GM11168 (cell line): Measurements from ENCODE around the gene RNASEH1.
"Not testable (repeated sequence)": the region's sequence is repeated elsewhere in the genome, so short reads cannot be mapped to it uniquely, and the experiment has no call there.

Source experiments
- in situ Hi-C: fragments of 300-500 bp; cut with MboI; formaldehyde crosslinking; loops from one replicate; pipeline ENCODE4 v1.12.0; 2022; ENCODE audit warnings: low sequenced_read_pairs; ENCODE audit not compliant: unreplicated experiment

RNASEH1 gene

GRCh38 chr2:3523551-3524041, 34.5 kb downstream of the RNASEH1 start:
- in situ Hi-C loops = no loop called here

DNA sequence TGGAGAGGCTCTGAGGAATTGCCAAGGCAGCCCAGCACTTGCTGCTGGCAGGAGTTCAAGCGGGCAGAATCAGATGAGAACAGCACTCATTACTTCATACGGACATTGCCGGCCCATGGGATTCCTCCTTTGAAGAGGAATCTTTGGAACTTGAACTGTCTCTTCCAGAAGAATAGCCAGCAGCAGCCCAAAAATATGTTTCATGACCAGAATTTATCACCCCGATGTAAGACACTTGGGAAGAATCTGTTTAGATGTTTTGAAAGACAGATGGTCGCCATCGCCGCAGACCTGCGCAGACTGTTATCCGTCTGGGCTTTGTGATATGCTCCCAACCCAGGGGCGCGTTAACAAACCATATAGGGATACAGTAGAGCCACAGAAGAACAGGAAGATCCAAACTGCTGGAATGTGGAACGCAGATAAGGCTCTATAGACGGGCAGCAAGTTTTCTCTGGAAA, 35.1 kb downstream of the RNASEH1 start:
- in situ Hi-C loops = no loop called here

GRCh38 chr2:3520591-3520990, 37.5 kb downstream of the RNASEH1 start:
- in situ Hi-C loops = no loop called here

- in situ Hi-C loops = no loop called here
Measured at GRCh38 chr2:3519255-3520205, 38.6 kb downstream of the RNASEH1 start, which contains the start of gene ADI1. Gene ADI1, minus strand, starts transcription at chr2:3519531. Its CDS starts 44 bp downstream, at chr2:3519487.

DNA sequence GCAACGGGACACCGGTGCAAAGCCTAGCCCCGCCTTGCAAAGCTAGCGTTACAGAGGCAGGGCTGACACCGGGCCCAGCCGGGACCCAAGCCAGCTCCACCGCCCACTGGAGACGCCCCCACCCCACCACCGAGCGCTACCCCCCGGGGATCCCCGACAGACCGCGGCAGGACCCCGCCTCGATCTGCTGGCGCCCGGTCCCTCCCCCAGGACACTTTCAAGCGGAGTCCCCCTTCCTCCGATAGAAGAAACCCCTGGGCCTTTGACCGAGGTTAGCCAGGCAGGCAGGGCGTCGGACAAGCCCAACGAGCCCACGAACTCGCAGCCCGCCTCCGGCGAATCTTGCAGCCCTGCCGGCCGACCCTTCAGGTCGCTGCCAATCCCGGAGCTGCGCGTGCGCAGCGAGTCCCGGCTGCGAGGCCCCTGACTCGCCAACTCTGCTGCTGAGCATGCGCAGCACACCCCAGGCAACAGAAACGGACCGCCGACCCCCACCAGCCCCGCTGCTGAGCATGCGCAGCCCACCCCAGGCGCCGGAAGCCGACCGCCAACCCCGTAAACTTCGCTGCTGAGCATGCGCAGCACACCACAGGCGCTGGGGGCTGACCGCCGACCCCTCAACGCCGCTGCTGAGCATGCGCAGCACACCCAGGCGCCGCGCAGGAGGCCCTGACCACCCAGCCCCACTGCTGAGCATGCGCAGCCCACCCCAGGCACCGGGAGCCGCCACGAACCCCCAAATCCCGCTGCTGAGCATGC, 39.5 kb downstream of the RNASEH1 start:
- in situ Hi-C loops = no loop called here

- in situ Hi-C loops = no loop called here
Measured at GRCh38 chr2:3517948-3518495, 40.1 kb downstream of the RNASEH1 start.

GRCh38 chr2:3516831-3517230, 41.3 kb downstream of the RNASEH1 start:
- in situ Hi-C loops = no loop called here

DNA sequence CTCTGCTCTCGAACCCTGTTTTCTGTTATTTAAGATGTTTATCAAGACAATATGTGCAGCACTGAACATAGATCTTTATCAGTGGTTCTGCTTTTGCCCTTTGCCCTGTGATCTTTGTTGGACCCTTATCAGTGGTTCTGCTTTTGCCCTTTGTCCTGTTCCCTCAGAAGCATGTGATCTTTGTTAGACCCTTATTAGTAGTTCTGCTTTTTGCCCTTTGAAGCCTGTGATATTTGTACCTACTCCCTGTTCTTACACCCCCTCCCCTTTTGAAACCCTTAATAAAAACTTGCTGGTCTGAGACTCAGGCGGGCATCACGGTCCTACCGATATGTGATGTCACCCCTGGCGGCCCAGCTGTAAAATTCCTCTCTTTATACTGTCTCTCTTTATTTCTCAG, 42.7 kb downstream of the RNASEH1 start:
- in situ Hi-C loops = not testable (repeated sequence)

GRCh38 chr2:3513026-3513810, 44.9 kb downstream of the RNASEH1 start:
- in situ Hi-C loops = no loop called here

- in situ Hi-C loops = no loop called here
Measured at GRCh38 chr2:3512086-3512485, 46.0 kb downstream of the RNASEH1 start.

DNA sequence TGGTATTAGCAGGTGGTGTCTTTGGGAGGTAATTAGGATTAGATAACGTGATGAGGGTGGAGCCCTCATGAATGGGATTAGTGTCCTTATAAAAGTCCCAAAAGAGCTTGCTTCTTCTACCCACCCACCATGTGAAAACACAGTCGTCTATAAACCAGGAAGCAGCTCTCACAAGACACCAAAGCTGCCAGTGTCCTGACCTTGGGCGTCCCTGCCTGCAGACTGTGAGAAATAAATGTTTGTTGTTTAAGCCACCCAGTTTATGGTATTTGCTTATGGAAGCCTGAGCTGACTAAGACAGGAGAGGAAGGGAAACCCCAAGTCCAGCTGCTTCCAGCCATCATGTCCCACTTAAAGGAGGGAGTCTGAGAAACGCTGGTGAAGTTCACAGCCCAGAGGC, 52.4 kb downstream of the RNASEH1 start:
- in situ Hi-C loops = no loop called here

DNA sequence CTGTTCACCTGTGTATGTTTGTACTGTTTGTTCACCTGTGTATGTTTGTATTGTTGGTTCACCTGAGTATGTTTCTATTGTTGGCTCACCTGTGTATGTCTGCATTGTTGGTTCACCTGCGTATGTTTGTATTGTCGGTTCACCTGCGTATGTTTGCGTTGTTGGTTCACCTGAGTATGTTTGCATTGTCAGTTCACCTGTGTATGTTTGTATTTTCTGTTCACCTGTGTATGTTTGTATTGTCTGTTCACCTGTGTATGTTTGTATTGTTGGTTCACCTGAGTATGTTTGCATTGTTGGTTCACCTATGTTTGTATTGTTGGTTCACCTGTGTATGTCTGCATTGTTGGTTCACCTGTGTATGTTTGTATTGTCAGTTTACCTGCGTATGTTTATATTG, 53.4 kb downstream of the RNASEH1 start:
- in situ Hi-C loops = no loop called here

GRCh38 chr2:3503483-3503882, 54.6 kb downstream of the RNASEH1 start:
- in situ Hi-C loops = no loop called here

DNA sequence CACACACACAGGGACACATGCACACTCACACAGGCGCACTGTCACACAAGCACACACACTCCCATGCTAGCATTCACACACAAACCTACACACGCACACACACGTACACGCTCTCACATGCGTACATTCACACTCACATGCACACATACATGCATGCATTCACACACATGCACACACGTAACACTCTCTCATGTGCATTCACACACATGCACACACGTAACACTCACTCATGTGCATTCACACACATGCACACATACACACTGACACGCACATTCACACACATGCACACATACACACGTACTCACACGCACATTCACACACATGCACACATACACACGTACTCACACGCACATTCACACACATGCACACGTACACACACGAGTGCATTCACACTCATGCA, 55.1 kb downstream of the RNASEH1 start:
- in situ Hi-C loops = no loop called here

GRCh38 chr2:3500326-3500899, 57.7 kb downstream of the RNASEH1 start:
- in situ Hi-C loops = no loop called here

DNA sequence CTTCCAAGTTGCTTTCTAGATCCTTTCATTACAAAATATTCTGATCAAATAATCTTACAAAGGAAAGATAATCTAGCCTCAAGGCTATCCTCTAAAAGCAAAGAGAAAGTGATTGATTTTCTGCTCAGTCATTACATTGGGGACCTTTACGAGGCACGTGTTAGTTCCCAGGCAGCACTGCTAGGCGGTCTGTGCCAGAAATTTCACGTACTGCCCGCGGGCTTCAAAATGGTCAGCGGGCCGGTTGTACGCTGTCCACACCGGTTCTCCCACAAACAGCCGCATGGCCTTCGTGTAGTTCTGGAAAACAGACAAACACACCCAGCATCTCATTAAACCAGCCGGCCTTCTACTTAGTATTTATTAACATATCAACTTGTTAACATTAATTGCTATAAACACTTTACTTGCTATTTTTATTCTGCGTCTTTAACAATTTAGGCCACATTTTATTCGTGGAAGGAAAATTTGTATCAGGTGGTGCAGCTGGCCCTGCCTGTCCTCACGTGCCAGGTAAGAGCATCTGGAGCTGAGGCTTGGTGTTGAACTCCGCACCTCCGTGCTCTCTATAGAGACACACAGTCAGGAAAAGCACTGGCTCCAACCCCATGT, 59.2 kb downstream of the RNASEH1 start:
- in situ Hi-C loops = no loop called here

GRCh38 chr2:3496708-3497080, 61.4 kb downstream of the RNASEH1 start:
- in situ Hi-C loops = not testable (repeated sequence)
